Transverse colon (tissue), 4 donors: Measurements from ENCODE around the gene MDN1. TPM values are rescaled to one million over a fixed set of nuclear protein-coding genes. Genes with fewer than 3 reads are reported as not detected.
"Not testable (repeated sequence)": the region's sequence is repeated elsewhere in the genome, so short reads cannot be mapped to it uniquely, and the experiment has no call there.

ENCODE experiments used
- DNase-seq: peaks from one replicate; pipeline ENCODE4 v3.0.0-alpha.2; 2019
- H3K27ac ChIP-seq, 4 donors: fragments of 200-600 bp; sonication (generic); 2 replicates each; pipeline ENCODE4 v1.5.1; 2016 to 2018; ENCODE audit warnings: inconsistent platforms in 4 of 4
- H3K27me3 ChIP-seq: fragments of 200-600 bp; sonication (generic); 2 replicates; pipeline ENCODE4 v1.5.1; 2017; ENCODE audit warnings: inconsistent platforms
- H3K36me3 ChIP-seq, 4 donors: fragments of 200-600 bp; sonication (generic); 2 replicates each; pipeline ENCODE4 v1.5.1; 2017 to 2019; ENCODE audit warnings: inconsistent platforms in 4 of 4
- H3K4me1 ChIP-seq, 4 donors: fragments of 200-600 bp; sonication (generic); 2 replicates each; pipeline ENCODE4 v1.5.1; 2017 to 2020; ENCODE audit warnings: inconsistent platforms in 4 of 4
- H3K4me3 ChIP-seq, 4 donors: fragments of 200-600 bp; sonication (generic); 1 replicate in 1 of 4; 2 replicates in 3 of 4; pipeline versions ENCODE4 v1.5.1 to v1.6.1; 2017 to 2019; ENCODE audit warnings: inconsistent platforms in 4 of 4
- H3K9me3 ChIP-seq, 2 donors: fragments of 200-600 bp; sonication (generic); 2 replicates each; pipeline ENCODE4 v1.5.1; 2017 to 2019; ENCODE audit warnings: inconsistent platforms in 2 of 2
- CTCF ChIP-seq, 5 experiments: fragments of 200-600 bp in 3 of 5; fragments of 450-650 bp in 2 of 5; sonication (generic) in 3 of 5; IDR thresholded peaks; 1 replicate in 2 of 5; 2 replicates in 3 of 5; pipeline ENCODE4 v1.5.1; 2016 to 2017; ENCODE audit warnings: antibody characterized with exemption in 5 of 5, inconsistent platforms in 3 of 5, mild to moderate bottlenecking in 2 of 5, moderate library complexity in 1 of 5
- EP300 ChIP-seq: sonication (generic); formaldehyde crosslinking; IDR thresholded peaks from one replicate; pipeline ENCODE4 v1.6.1; 2017; ENCODE audit warnings: antibody characterized with exemption, low read depth
- POLR2A ChIP-seq: fragments of 450-650 bp; IDR thresholded peaks from one replicate; pipeline ENCODE4 v1.6.1; 2016; ENCODE audit warnings: antibody characterized with exemption, mild to moderate bottlenecking, moderate library complexity
- POLR2AphosphoS5 ChIP-seq, 3 donors: sonication (generic); formaldehyde crosslinking; IDR thresholded peaks; one replicate each; pipeline ENCODE4 v1.6.1; 2016; ENCODE audit warnings: antibody characterized with exemption in 3 of 3
- WGBS, 2 donors: methylation state at CpG; one replicate each; pipeline ENCODE4 v1.1.5; 2018; ENCODE audit warnings: low coverage in 1 of 2; 5-methylcytosine and 5-hydroxymethylcytosine counted together
- in situ Hi-C, 4 donors: fragments of 200-750 bp; cut with MboI; loops; one replicate each; pipeline versions ENCODE4 v1.15.0 to v1.15.1; 2017; ENCODE audit warnings: low sequenced_read_pairs in 3 of 4, low pct_ligation_motif_present in 1 of 4, low pct_unique_long_range_greater_than_20kb in 1 of 4
- intact Hi-C: fragments of 100-400 bp; cut with DNase I; formaldehyde crosslinking; loops from one replicate; pipeline ENCODE4 v1.15.1; 2023; ENCODE audit warnings: low total_unique reads
- total RNA-seq, 4 donors: library from RNA; depleted of rRNA; stranded (reverse); fragments of >200 nt; gene quantifications; one replicate each; pipeline ENCODE4 v1.1.0, GENCODE V29; 2016

Gene MDN1
- total RNA-seq, 4 donors from 2014 or later: 16.8 to 30.8 (median 24.0) TPM

- TF ChIP-seq EP300 (no peak), POLR2AphosphoS5 (IDR thresholded peaks at IDR 0.05) (no peak), CTCF (IDR thresholded peaks at IDR 0.05) (no peak), POLR2A (no peak)
- no peaks in the 10 kb centered on the region for H3K9me3 ChIP-seq
- 58% methylated on average over 3 of the region's 3 CpGs; no CpG with 5 or more reads in 1 of the 2 donors for WGBS, 2 donors
- in situ Hi-C loops: no loop called here
- H3K27me3 ChIP-seq: no peaks in the 10 kb centered on the region
- H3K4me1 ChIP-seq: peaks cover 6 to 28% (median 16%) of the 10 kb centered on the region in 4 donors
- no peak overlapping the region for H3K4me3 ChIP-seq
- no peak for DNase-seq
- H3K36me3 ChIP-seq: no peaks in the 10 kb centered on the region
- intact Hi-C loops: no loop called here
- peak overlapping the region in 1 of 4 donors; percentile 96 for H3K27ac ChIP-seq
Observed at GRCh38 chr6:89817481-89817880, 2.1 kb downstream of the MDN1 start.

GRCh38 chr6:89813422-89813821 lies 6.2 kb downstream of the MDN1 start:
- in situ Hi-C loops, H3K27ac ChIP-seq, H3K36me3 ChIP-seq, DNase-seq, H3K4me3 ChIP-seq, H3K27me3 ChIP-seq, H3K9me3 ChIP-seq, intact Hi-C loops: not testable (repeated sequence)
- H3K4me1 ChIP-seq: peaks cover 3 to 23% (median 14%) of the 10 kb centered on the region in 4 donors
- 88 to 99% methylated on average over 1 to 3 of the region's 3 CpGs for WGBS, 2 donors

GRCh38 chr6:89807581-89807980 lies 12.0 kb downstream of the MDN1 start:
- TF ChIP-seq CTCF (IDR thresholded peaks at IDR 0.05) (no peak), POLR2AphosphoS5 (IDR thresholded peaks at IDR 0.05) (no peak), POLR2A (no peak), EP300 (no peak)
- in situ Hi-C loops: no loop called here

GRCh38 chr6:89805814-89806371 lies 13.7 kb downstream of the MDN1 start:
- Histone ChIP-seq H3K27me3 (no peaks in the 10 kb centered on the region), H3K4me3 (no peak overlapping the region), H3K36me3 (peaks cover 0 to 17% (median 4%) of the 10 kb centered on the region in 4 donors), H3K27ac (no peak overlapping the region), H3K9me3 (no peaks in the 10 kb centered on the region), H3K4me1 (peaks cover 0 to 5% (median 0%) of the 10 kb centered on the region in 4 donors)
- no peak for DNase-seq
- 73 to 77% methylated on average over 5 to 6 of the region's 6 CpGs for WGBS, 2 donors
- TF ChIP-seq POLR2A: no peak
- in situ Hi-C loops (no loop called here), intact Hi-C loops (no loop called here)

More at GRCh38 chr6:89807581-89807980, 12.0 kb downstream of the MDN1 start:
- Histone ChIP-seq H3K27ac (no peak overlapping the region), H3K4me1 (peaks cover 0 to 9% (median 2%) of the 10 kb centered on the region in 4 donors), H3K27me3 (no peaks in the 10 kb centered on the region), H3K9me3 (no peaks in the 10 kb centered on the region), H3K36me3 (peaks cover 0 to 6% (median 2%) of the 10 kb centered on the region in 4 donors), H3K4me3 (no peak overlapping the region)
- 89 to 90% methylated on average over 3 of the region's 3 CpGs for WGBS, 2 donors
- intact Hi-C loops: no loop called here
- no peak for DNase-seq

GRCh38 chr6:89803271-89803670 lies 16.3 kb downstream of the MDN1 start:
- WGBS, 2 donors: 97% methylated on average over 5 to 10 of the region's 10 CpGs
- Histone ChIP-seq H3K27ac (no peak overlapping the region), H3K4me3 (no peak overlapping the region), H3K9me3 (no peaks in the 10 kb centered on the region), H3K36me3 (peaks cover 0 to 22% (median 4%) of the 10 kb centered on the region in 4 donors), H3K27me3 (no peaks in the 10 kb centered on the region), H3K4me1 (peaks cover 0 to 5% (median 0%) of the 10 kb centered on the region in 4 donors)
- no peak for DNase-seq
- in situ Hi-C loops: no loop called here
- intact Hi-C loops: no loop called here
- TF ChIP-seq POLR2AphosphoS5 (IDR thresholded peaks at IDR 0.05) (no peak), EP300 (no peak), POLR2A (no peak), CTCF (IDR thresholded peaks at IDR 0.05) (no peak)
